ENCODE measurements around the gene PCDH12.

GRCh38 chr5:141952020-141952419 lies 6.0 kb downstream of the PCDH12 start:
- TF ChIP-seq CTCF (IDR thresholded peaks at IDR 0.05): no peak
- TF ChIP-seq POLR2A (IDR thresholded peaks at IDR 0.05): no peak

Data from heart left ventricle (tissue), 13 donors.